Stimulated activated CD4-positive, alpha-beta T cell treated with anti-CD3 and anti-CD28 coated beads, Interleukin-2, amount 100 ng/mL, for 24 hours (primary cell): ENCODE data around the gene ZBTB20.
A peak's percentile ranks its signal among the peaks of the same experiment; 100 is the strongest.
"Not testable (repeated sequence)": the region's sequence is repeated elsewhere in the genome, so short reads cannot be mapped to it uniquely, and the experiment has no call there.

Experiments
- DNase-seq, 2 donors: peaks; one replicate each; pipeline ENCODE4 v3.0.0-alpha.2; 2020

ZBTB20 gene

GRCh38 chr3:114707252-114707860, 439.7 kb downstream of the ZBTB20 start:
- no peak for DNase-seq

GRCh38 chr3:114706591-114707232, 440.4 kb downstream of the ZBTB20 start:
- DNase-seq, result peak; percentile 16 to 24

GRCh38 chr3:114700637-114701234, 446.4 kb downstream of the ZBTB20 start:
- DNase-seq, result no peak

GRCh38 chr3:114698146-114699105, 448.7 kb downstream of the ZBTB20 start:
- no peak for DNase-seq

- no peak for DNase-seq
These were observed 449.7 kb downstream of the ZBTB20 start for GRCh38 chr3:114697401-114697800.

- no peak for DNase-seq
These were observed 452.8 kb downstream of the ZBTB20 start for GRCh38 chr3:114694251-114694650.

GRCh38 chr3:114691871-114692270, 455.2 kb downstream of the ZBTB20 start:
- no peak for DNase-seq

- no peak for DNase-seq
These were observed 456.2 kb downstream of the ZBTB20 start for GRCh38 chr3:114690911-114691310.

- no peak for DNase-seq
These were observed 459.9 kb downstream of the ZBTB20 start for GRCh38 chr3:114687151-114687550.

GRCh38 chr3:114686621-114687020, 460.5 kb downstream of the ZBTB20 start:
- no peak for DNase-seq

- no peak for DNase-seq
These were observed 461.9 kb downstream of the ZBTB20 start for GRCh38 chr3:114685161-114685560.

- no peak for DNase-seq
These were observed 466.8 kb downstream of the ZBTB20 start for GRCh38 chr3:114680299-114680698.

GRCh38 chr3:114679773-114680172, 467.3 kb downstream of the ZBTB20 start:
- DNase-seq, result not testable (repeated sequence)

- DNase-seq, result no peak
These were observed 472.0 kb downstream of the ZBTB20 start for GRCh38 chr3:114675104-114675503.

GRCh38 chr3:114674036-114674435, 473.1 kb downstream of the ZBTB20 start:
- no peak for DNase-seq

GRCh38 chr3:114673481-114673880, 473.6 kb downstream of the ZBTB20 start:
- DNase-seq, result no peak

GRCh38 chr3:114672692-114673447, 474.2 kb downstream of the ZBTB20 start:
- DNase-seq, result no peak

- no peak for DNase-seq
These were observed 475.2 kb downstream of the ZBTB20 start for GRCh38 chr3:114671741-114672510.

- DNase-seq, result no peak
These were observed 477.5 kb downstream of the ZBTB20 start for GRCh38 chr3:114669614-114670013.

- DNase-seq, result no peak
These were observed 479.0 kb downstream of the ZBTB20 start for GRCh38 chr3:114668099-114668498.

GRCh38 chr3:114666623-114667022, 480.5 kb downstream of the ZBTB20 start:
- DNase-seq, result no peak

GRCh38 chr3:114664006-114664405, 483.1 kb downstream of the ZBTB20 start:
- no peak for DNase-seq
